HG03066 (cell line): Measurements from ENCODE around the gene MRPS12.
"Not testable (repeated sequence)": the region's sequence is repeated elsewhere in the genome, so short reads cannot be mapped to it uniquely, and the experiment has no call there.

Source experiments
- ATAC-seq: cut with Tn5 transposase; IDR thresholded peaks from one replicate; pipeline ENCODE4 v1.9.1; 2021; ENCODE audit warnings: low read depth; ENCODE audit not compliant: unreplicated experiment

MRPS12 gene

DNA sequence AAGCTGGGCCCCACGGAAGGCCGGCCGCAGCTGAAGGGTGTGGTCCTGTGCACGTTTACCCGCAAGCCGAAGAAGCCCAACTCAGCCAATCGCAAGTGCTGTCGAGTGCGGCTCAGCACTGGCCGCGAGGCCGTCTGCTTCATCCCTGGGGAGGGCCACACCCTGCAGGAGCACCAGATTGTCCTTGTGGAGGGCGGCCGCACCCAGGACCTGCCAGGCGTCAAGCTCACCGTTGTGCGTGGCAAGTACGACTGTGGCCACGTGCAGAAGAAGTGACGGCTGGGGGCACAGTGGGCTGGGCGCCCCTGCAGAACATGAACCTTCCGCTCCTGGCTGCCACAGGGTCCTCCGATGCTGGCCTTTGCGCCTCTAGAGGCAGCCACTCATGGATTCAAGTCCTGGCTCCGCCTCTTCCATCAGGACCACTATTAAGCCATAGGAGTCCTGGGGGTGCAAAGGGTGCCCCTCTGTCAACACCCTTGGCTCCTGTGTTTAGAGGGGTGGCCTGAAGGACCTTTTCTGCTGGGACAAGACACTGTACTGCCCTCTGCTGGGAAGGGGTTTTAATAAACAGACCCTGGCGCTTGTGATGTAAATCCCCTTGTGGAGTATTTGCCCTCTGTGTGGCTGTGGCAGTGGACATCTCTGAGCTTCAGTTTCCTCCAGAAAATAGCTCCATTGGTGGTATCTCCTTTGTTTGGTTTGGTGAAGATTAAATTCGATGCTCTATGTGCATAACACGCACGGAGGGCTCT is 1.9 kb downstream of the MRPS12 start:
- ATAC-seq: no peak

DNA sequence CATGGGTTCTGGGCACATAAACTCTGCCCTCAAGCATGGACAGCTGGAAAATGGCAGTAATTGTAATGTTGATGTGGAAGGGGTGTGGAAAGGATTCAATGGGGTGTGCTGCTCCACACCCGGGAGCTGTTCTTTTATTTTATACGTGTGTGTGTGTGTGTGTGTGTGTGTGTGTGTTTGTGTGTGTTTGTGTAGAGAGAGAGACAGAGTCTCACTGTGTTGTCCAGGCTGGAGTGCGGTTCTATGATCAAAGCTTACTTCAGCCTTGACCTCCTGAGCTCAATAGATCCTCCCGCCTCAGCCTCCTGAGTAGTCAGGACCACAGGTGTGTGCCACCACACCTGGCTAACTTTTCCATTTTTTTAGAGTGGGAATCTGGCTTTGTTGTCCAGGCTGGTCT is 2.8 kb downstream of the MRPS12 start:
- ATAC-seq: no peak

DNA sequence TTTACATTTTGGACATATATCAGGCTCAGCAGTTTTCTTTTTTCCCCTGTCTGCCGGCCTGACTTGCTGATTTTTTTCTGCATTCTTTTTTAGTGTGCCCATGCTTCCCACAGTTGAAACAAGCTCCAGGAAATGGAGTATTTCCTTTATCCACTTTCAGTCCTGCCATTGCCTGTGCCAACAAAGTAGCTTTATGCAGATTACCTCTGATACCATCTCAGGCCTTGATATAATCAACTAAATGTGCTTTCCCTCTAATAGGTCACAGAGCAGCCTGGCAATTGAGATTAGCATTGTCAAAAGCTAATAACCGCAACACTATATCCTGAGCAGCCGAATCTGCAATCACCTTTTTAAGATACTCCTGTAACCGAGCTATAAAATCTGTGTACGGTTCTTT is 9.2 kb downstream of the MRPS12 start:
- ATAC-seq: no peak

DNA sequence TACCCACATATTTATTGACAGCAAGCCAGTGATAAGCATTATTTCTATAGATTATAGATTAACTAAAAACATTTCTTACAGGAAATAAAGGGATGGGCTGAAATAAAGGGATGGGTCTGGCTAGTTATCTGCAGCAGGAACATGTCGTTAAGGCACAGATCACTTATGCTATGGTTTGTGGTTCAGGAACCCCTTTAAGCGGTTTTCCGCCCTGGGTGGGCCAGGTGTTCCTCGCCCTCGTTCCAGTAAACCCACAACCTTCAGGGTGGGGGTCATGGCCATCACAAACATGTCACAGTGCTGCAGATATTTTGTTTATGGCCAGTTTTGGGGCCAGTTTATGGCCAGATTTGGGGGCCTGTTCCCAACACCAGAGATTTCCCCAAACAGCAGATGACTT is 10.7 kb downstream of the MRPS12 start:
- ATAC-seq: not testable (repeated sequence)

DNA sequence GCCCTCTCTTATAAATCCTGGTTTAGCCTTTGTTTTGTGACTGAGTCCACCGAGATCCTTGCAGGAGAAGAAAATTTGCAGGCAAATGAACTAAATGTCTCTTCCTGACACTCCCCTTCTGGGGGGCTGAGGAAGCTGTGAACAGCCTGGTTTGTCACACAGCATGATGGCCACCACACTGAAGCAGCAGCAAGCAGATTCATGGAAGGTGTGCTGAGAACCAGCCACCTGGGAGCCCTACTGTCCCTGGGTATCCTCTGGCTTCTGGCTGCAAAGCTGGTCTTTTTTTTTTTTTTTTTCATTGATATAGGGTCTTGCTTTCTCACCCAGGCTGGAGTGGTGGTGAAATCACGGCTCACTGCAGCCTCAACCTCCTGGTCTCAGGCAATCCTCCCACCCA is 11.2 kb downstream of the MRPS12 start:
- no peak for ATAC-seq

GRCh38 chr19:38942471-38943181 is 11.9 kb downstream of the MRPS12 start:
- ATAC-seq: no peak

DNA sequence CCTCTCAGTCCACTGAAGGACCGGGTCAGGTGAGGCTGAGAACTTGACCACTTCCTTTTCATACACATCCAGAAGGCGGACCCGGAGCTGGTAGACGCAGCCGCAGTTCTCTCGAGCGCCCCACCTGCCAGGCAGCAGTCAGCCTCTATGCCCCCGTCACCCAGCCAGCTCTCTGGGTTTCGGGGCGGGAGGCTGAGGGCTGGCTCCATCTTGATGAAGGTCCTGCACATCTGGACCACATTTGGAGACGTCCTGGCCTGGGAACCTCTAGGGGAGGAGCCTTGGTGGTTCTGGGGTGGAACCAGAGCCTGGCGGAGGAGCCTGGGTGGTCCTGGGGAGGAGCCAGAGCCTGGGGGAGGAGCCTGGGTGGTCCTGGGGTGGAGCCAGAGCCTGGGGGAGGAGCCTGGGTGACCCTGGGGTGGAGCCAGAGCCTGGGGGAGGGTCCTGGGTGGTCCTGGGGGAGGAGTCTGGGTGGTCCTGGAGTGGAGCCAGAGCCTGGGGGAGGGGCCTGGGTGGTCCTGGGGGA is 14.3 kb downstream of the MRPS12 start:
- ATAC-seq: no peak

DNA sequence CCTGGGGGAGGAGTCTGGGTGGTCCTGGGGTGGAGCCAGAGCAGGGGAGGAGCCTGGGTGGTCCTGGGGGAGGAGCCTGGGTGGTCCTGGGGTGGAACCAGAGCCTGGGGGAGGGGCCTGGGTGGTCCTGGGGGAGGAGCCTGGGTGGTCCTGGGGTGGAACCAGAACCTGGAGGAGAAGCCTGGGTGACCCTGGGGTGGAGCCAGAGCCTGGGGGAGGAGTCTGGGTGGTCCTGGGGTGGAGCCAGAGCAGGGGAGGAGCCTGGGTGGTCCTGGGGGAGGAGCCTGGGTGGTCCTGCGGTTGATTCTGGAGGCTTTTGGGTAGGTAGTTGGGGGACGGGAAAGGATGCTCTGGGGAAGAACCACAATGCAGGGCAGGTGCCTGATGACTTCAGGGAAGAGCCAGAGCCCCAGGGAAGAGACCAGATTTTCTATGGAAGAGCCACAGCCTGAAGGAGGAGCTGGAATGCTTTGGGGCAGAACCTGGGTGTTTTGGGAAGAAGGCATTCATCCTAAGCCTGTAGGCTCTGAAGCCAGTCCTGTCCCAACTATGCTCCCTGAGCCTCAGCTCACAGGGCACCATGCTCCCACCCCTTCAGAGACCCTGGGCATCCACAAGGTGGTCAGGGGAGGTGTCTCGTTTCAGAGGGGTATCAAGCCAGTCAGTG is 15.0 kb downstream of the MRPS12 start:
- no peak for ATAC-seq

DNA sequence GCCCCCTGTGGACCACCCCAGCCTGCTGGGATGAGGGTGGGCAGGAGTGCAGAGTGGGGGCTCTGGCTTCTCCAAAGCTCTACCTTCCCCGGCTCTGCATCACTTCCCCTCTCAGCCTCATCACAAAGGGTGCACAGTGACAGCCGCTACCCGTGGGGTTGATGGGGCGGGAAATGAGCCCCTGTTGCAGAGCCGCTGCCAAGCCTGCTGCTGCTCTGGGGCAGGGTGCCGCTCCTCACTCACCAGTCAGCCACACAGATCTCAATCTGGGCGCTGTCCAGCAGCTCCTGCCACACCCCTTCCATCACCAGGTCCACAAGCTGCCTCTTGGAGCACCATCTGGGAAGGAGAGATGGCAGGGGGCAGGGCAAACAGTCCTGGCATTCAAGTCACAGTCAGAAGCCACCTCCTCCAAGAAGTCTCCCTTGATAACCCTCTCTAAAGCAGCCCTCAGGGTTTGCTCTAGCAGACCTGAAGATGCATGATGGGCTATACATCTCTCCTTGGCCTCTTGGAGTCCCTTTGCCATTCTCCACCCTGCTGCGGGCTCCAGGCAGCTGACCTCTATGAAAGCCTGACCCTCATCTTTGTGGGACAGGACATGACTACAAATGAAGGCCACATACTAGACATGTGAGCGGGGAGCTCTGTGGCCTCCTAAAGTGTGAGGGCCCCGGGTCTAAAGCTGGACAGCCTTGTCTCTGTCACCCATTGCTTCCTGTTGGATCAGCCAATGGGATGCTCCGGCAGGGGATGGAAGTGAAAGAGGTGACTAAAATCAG is 15.7 kb downstream of the MRPS12 start:
- no peak for ATAC-seq

DNA sequence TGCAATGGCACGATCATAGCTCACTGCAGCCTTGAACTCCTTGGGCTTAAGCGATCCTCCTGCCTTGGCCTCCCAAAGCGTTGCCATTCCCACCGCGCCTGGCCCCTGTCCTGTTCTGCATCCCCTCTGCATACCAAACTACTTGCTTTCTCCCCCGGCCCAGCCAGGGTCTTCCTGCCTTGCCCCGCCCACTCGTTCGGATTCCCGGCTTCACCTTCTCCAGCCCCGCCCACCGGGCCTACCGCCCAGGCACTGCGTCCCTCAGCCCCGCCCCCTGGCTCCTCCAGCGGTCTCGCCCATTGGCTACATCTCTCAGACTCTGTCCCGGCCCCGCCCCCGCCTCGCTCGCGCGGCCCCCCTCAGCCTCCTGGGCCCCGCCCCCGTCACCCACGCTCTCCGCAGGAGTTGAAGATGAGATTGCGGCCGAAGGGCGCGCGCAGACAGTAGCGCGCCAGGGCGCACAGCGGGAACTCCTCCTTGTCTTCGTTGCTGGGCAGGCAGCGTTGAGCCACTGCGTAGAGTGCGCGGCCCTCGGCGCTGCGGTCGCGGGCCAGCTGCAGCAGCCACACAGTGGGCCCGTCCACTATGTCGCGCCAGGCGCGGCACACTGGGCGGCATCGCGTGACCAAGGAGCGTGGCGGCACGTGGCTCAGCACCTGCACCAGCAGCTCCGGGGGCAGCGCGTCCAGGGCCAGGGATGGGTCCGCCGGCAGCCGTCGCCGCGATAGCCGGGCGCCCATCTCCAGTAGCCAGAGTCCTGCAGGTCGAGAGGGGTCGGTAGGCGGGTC is 19.0 kb downstream of the MRPS12 start:
- no peak for ATAC-seq

DNA sequence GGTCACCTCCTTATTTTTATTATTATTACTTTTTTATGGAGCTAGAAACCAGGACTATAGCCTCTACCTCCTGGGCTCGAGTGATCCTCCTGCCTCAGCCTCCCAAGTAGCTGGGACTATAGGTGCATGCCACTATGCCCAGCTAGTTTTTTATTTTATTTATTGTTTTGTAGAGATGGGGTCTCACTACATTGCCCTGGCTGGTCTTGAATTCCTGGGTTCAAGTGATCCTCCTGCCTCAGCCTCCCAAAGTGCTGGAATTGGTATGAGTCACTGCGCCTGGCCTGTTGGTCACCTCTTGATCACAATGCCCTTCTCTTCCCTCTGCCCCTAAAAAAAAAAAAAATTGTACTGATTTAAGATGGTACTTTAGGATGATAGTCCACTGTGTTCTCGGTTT is 20.4 kb downstream of the MRPS12 start:
- ATAC-seq: no peak

DNA sequence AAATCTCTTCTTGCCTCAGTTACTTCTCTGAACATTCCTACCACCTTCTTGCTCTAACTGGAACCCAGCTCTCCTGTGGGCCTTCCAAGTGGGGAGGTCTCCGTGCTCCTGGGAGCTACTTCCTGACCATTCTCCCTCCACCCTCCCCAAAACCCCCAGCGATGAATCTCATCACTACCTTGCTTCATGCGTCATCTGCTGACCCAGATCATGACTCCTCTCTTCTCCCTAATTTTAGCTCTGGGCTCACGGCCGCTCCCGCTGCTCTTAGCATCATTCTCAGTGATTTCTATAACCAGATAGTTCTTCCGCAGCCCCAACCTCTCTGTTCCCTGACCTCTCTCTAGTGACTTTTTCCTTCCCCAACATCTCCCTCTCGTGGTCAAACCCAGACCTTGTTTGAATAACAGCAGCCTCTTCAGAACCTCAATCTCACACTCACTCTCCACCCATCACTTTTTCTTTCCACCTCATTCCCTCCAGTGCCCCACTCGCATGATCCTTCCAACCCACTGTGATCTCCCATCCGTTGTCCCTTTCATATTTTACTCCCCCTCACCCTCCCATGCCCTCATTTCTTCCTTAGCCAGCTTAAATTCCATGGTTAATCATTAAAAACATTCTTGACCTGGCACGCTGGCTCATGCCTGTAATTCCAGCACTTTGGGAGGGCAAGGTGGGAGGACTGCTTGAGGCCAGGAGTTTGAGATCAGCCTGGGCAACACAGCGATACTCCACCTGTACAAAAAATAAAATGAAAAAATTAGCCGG is 21.8 kb downstream of the MRPS12 start:
- no peak for ATAC-seq

- no peak for ATAC-seq
Measured at GRCh38 chr19:38953677-38954076, 22.9 kb downstream of the MRPS12 start.

DNA sequence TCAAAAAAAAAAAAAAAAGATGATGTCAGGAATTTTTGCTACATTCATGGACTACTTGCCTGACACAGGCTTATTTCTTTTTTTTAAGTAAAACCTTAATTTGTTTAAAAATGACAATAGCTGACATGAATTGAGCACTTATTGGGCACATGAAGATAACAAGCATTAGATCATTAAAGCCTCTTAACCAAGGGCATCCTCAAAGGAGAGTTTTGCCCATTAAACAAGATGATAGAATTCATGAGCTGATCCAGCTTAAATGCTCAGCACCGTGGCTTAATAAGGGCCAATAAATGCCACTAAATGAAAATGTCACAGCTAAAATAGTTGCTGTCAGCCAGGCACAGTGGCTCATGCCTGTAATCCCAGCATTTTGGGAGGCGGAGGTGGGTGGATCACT is 25.5 kb downstream of the MRPS12 start:
- no peak for ATAC-seq

DNA sequence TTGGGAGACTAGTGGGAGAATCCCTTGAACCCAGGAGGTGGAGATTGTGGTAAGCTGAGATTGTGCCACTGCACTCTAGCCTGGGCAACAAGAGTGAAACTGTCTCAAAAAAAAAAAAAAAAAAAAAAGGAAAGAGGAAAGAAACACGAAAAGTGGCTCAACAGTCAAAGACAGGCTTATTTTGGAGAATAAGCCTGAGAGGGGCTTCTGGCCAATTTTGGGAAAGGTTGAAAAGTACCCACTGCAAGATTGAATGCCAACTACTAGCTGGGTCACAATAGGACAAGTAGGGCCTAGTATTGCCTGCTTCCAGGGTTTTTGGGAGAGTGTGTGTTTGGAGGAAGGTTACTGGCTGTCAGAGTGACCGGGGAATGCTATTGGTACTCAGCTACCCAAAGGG is 27.6 kb downstream of the MRPS12 start:
- no peak for ATAC-seq

GRCh38 chr19:38959618-38960017 is 28.9 kb downstream of the MRPS12 start:
- ATAC-seq: no peak

DNA sequence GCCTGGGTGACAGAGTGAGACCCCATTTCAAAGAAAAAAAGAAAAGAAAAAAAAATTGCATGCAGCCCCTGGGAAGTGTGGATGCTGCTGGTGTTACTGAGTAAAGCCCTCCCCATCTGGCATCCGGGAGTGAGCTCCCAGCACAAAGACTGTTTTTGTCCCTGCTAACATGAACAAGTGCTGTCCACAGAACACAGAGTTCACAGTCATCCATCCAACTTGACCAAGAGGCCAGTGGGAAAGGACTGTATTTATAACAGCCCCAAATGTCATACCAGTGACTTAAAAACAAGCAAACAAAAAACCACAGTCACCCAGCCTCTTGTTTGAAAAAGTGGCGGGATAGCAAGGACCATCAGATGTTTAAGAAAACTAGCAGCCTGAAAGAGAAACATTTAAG is 34.0 kb downstream of the MRPS12 start:
- no peak for ATAC-seq

- not testable (repeated sequence) for ATAC-seq
Measured at GRCh38 chr19:38966149-38966548, 35.4 kb downstream of the MRPS12 start.
